ENCODE measurements around the gene IPCEF1. TPM values are rescaled to one million over a fixed set of nuclear protein-coding genes. Genes with fewer than 3 reads are reported as not detected.

Gene IPCEF1
- total and polyA plus RNA-seq, 8 donors, result 2.4 to 6.9 (median 5.4) TPM

GRCh38 chr6:154218787-154219186 is 137.8 kb downstream of the IPCEF1 start:
- ATAC-seq (no peak), DNase-seq (no peak)
- intact Hi-C loops (cut with DNase I), result no loop called here
- H3K9me3 ChIP-seq, result no peaks in the 10 kb centered on the region
- H3K4me3 ChIP-seq, result no peak overlapping the region
- peaks cover 0 to 14% of the 10 kb centered on the region in 2 donors for H3K36me3 ChIP-seq
- no peaks in the 10 kb centered on the region for H3K4me1 ChIP-seq
- no peak overlapping the region for H3K27ac ChIP-seq
- TF ChIP-seq CTCF (IDR thresholded peaks at IDR 0.05), result no peak
- no peaks in the 10 kb centered on the region for H3K27me3 ChIP-seq

GRCh38 chr6:154218301-154218700 is 138.3 kb downstream of the IPCEF1 start:
- Histone ChIP-seq H3K36me3 (peaks cover 0 to 18% of the 10 kb centered on the region in 2 donors), H3K27ac (no peak overlapping the region), H3K4me1 (no peaks in the 10 kb centered on the region), H3K27me3 (no peaks in the 10 kb centered on the region), H3K9me3 (no peaks in the 10 kb centered on the region), H3K4me3 (no peak overlapping the region)
- TF ChIP-seq CTCF (IDR thresholded peaks at IDR 0.05), result no peak
- no peak for ATAC-seq
- DNase-seq, result no peak
- intact Hi-C loops (cut with DNase I), result no loop called here

GRCh38 chr6:154213782-154214181 is 142.8 kb downstream of the IPCEF1 start:
- intact Hi-C loops (cut with DNase I), result no loop called here
- no peak for ATAC-seq

GRCh38 chr6:154210678-154211077 is 145.9 kb downstream of the IPCEF1 start:
- H3K36me3 ChIP-seq, result peaks cover 0 to 23% of the 10 kb centered on the region in 2 donors
- no peak overlapping the region for H3K4me3 ChIP-seq
- no peak overlapping the region for H3K27ac ChIP-seq
- ATAC-seq (no peak), DNase-seq (no peak)
- H3K4me1 ChIP-seq, result no peaks in the 10 kb centered on the region
- H3K9me3 ChIP-seq, result no peaks in the 10 kb centered on the region
- no peak for TF ChIP-seq CTCF (IDR thresholded peaks at IDR 0.05)
- no peaks in the 10 kb centered on the region for H3K27me3 ChIP-seq
- intact Hi-C loops (cut with DNase I), result no loop called here

More at GRCh38 chr6:154213782-154214181, 142.8 kb downstream of the IPCEF1 start:
- H3K36me3 ChIP-seq, result peaks cover 0 to 19% of the 10 kb centered on the region in 2 donors
- no peak overlapping the region for H3K4me3 ChIP-seq
- no peak for DNase-seq
- H3K27me3 ChIP-seq, result no peaks in the 10 kb centered on the region
- H3K27ac ChIP-seq, result no peak overlapping the region
- H3K9me3 ChIP-seq, result no peaks in the 10 kb centered on the region
- TF ChIP-seq CTCF (IDR thresholded peaks at IDR 0.05), result no peak
- no peaks in the 10 kb centered on the region for H3K4me1 ChIP-seq

- no peak for DNase-seq
- no peak for ATAC-seq
- H3K36me3 ChIP-seq, result peaks cover 0 to 23% of the 10 kb centered on the region in 2 donors
- H3K4me3 ChIP-seq, result no peak overlapping the region
- no peaks in the 10 kb centered on the region for H3K27me3 ChIP-seq
- H3K27ac ChIP-seq, result no peak overlapping the region
- TF ChIP-seq CTCF (IDR thresholded peaks at IDR 0.05), result no peak
- no peaks in the 10 kb centered on the region for H3K9me3 ChIP-seq
- H3K4me1 ChIP-seq, result no peaks in the 10 kb centered on the region
- intact Hi-C loops (cut with DNase I), result no loop called here
Observed at GRCh38 chr6:154209555-154209954, 147.0 kb downstream of the IPCEF1 start.
